ENCODE measurements around the gene KCNH1. TPM values are rescaled to one million over a fixed set of nuclear protein-coding genes. Genes with fewer than 3 reads are reported as not detected.

The KCNH1 gene
- total and polyA plus RNA-seq, 2 of the 4 experiments (the other 2 are of a cell fraction): 0.27 to 0.54 TPM

GRCh38 chr1:210764536-210764935 is 369.4 kb downstream of the KCNH1 start:
- Histone ChIP-seq H3K9ac (ENCODE audit: low read depth, low read length) (no peak overlapping the region), H2BK5ac (ENCODE audit: low read depth, low read length, poor library complexity, severe bottlenecking) (no peak overlapping the region), H2AK5ac (ENCODE audit: low read depth, low read length) (no peak overlapping the region), H4K91ac (ENCODE audit: insufficient read depth, low read depth, low read length) (no peak overlapping the region), H2BK120ac (ENCODE audit: low read depth, low read length) (no peak overlapping the region), H2AFZ (replicated peaks; ENCODE audit: low read length, poor library complexity) (no peak overlapping the region), H3K9me3 (ENCODE audit: control insufficient read depth, insufficient read depth, low read length) (peaks cover 2% of the 10 kb centered on the region; the same call in 1 of the 2 replicates), H3K4ac (ENCODE audit: low read depth, low read length) (no peak overlapping the region), H3K23ac (ENCODE audit: low read depth, low read length) (no peak overlapping the region), H2BK15ac (ENCODE audit: low read depth, low read length) (no peak overlapping the region), H3K36me3 (ENCODE audit: control insufficient read depth, insufficient read depth, low read length) (no peaks in the 10 kb centered on the region), H2AK9ac (replicated peaks; ENCODE audit: low read depth, low read length, poor library complexity) (no peak overlapping the region), H3K14ac (replicated peaks; ENCODE audit: low read depth, low read length) (no peak overlapping the region), H3K79me1 (ENCODE audit: low read depth in 1 of 2, low read length in 2 of 2) (no peaks in the 10 kb centered on the region), H3K4me2 (ENCODE audit: low read depth, low read length) (no peak overlapping the region), H4K5ac (ENCODE audit: low read depth, low read length) (no peak overlapping the region), H2BK20ac (ENCODE audit: low read depth, low read length) (no peak overlapping the region), H3K9me1 (ENCODE audit: insufficient read depth, low read length) (no peaks in the 10 kb centered on the region), H3K56ac (ENCODE audit: extremely low read depth, insufficient read depth, low read length) (no peak overlapping the region), H3K27ac (ENCODE audit: insufficient read depth, low read length) (no peak overlapping the region), H3K4me3 (ENCODE audit: insufficient read depth, low read depth, low read length) (no peak overlapping the region), H4K20me1 (ENCODE audit: insufficient read depth, low read length) (no peaks in the 10 kb centered on the region), H4K8ac (ENCODE audit: low read depth in 2 of 2, low read length in 2 of 2) (no peak overlapping the region), H3K18ac (ENCODE audit: low read depth, low read length) (no peak overlapping the region), H3K4me1 (ENCODE audit: control insufficient read depth, insufficient read depth, low read length) (no peaks in the 10 kb centered on the region), H3K27me3 (ENCODE audit: control insufficient read depth, insufficient read depth, low read length) (no peaks in the 10 kb centered on the region)
- TF ChIP-seq POLR2A (IDR thresholded peaks at IDR 0.05; ENCODE audit: low read depth, low read length) (no peak), BHLHE40 (IDR thresholded peaks at IDR 0.05; ENCODE audit: low read depth, low read length) (no peak), MXI1 (IDR thresholded peaks at IDR 0.05; ENCODE audit: borderline replicate concordance, low read depth, low read length) (no peak)
- CTCF ChIA-PET: no interaction called here
- dilution Hi-C loops (cut with HindIII; ENCODE audit: low sequenced_read_pairs, unreplicated experiment): no loop called here
- no CpG with 5 or more reads among the region's 2 CpGs for WGBS, 2 experiments (ENCODE audit: extremely low coverage in 2 of 2, insufficient read length in 1 of 2)
- intact Hi-C loops (cut with micrococcal nuclease): no loop called here
- ATAC-seq (ENCODE audit: low read depth): no peak
- in situ Hi-C loops (cut with MboI; ENCODE audit: low sequenced_read_pairs): no loop called here
- POLR2A ChIA-PET (ENCODE audit: unreplicated experiment): no interaction called here
- DNase-seq: no peak
- no TSS peak for BruUV-seq (replicated peaks)
